Measurements from ENCODE around the gene ZBTB17. TPM values are rescaled to one million over a fixed set of nuclear protein-coding genes. Genes with fewer than 3 reads are reported as not detected.

ZBTB17 gene
- total and polyA plus RNA-seq, 9 of the 15 experiments (the other 6 are each of a cell fraction or from before 2014, with no cell fraction given) = 1.1 to 53.4 (median 29.6) TPM

GRCh38 chr1:15952317-15953258 is 23.3 kb downstream of the ZBTB17 start (continued):
- peak; percentile 63 to 85; a peak in 2 of 4 replicates for TF ChIP-seq ETV6 (IDR thresholded peaks at IDR 0.05; ENCODE audit: borderline replicate concordance in 1 of 2, low read depth in 2 of 2, low read length in 1 of 2)
- TF ChIP-seq ETV6 (CRISPR knock-in tag; IDR thresholded peaks at IDR 0.05; ENCODE audit: borderline replicate concordance) = no peak
- TF ChIP-seq LCOR (CRISPR knock-in tag; IDR thresholded peaks at IDR 0.05) = peak; percentile 100
- TF ChIP-seq CBFB (CRISPR knock-in tag; IDR thresholded peaks at IDR 0.05) = no peak
- peak; percentile 99 for TF ChIP-seq ETV5 (CRISPR knock-in tag; IDR thresholded peaks at IDR 0.05; ENCODE audit: low read depth)
- no peak for TF ChIP-seq CGGBP1 (CRISPR knock-in tag; IDR thresholded peaks at IDR 0.05)
- TF ChIP-seq ZNF197 (CRISPR knock-in tag; IDR thresholded peaks at IDR 0.05; ENCODE audit: low read depth) = no peak
- TF ChIP-seq GABPB1 (CRISPR knock-in tag; IDR thresholded peaks at IDR 0.05) = peak; percentile 76
- TF ChIP-seq, protein P1, sequence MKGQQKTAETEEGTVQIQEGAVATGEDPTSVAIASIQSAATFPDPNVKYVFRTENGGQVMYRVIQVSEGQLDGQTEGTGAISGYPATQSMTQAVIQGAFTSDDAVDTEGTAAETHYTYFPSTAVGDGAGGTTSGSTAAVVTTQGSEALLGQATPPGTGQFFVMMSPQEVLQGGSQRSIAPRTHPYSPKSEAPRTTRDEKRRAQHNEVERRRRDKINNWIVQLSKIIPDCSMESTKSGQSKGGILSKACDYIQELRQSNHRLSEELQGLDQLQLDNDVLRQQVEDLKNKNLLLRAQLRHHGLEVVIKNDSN (CRISPR knock-in tag; IDR thresholded peaks at IDR 0.05) = 0 out of 2 replicates have a peak, but pooled peaks have one; percentile 27
- TF ChIP-seq SLC30A9 (CRISPR knock-in tag; IDR thresholded peaks at IDR 0.05) = no peak
- TF ChIP-seq ZNF280B (CRISPR knock-in tag; IDR thresholded peaks at IDR 0.05) = no peak
- TF ChIP-seq CCAR2 (IDR thresholded peaks at IDR 0.05; ENCODE audit: low read depth, low read length) = no peak
- TF ChIP-seq ZBTB12 (CRISPR knock-in tag; IDR thresholded peaks at IDR 0.05) = no peak
- TF ChIP-seq SIX5 (IDR thresholded peaks at IDR 0.05; ENCODE audit: borderline replicate concordance in 1 of 2, insufficient read depth in 1 of 2, low read depth in 1 of 2, low read length in 2 of 2) = no peak
- no peak for TF ChIP-seq TSHZ1 (CRISPR knock-in tag; IDR thresholded peaks at IDR 0.05)
- TF ChIP-seq CEBPG (CRISPR knock-in tag; IDR thresholded peaks at IDR 0.05) = peak; percentile 5; the same call in 1 of the 2 replicates
- no peak for TF ChIP-seq CEBPG (tag; conservative IDR thresholded peaks at IDR 0.05 in 1 of 2, IDR thresholded peaks at IDR 0.05 in 1 of 2)
- TF ChIP-seq NONO (IDR thresholded peaks at IDR 0.05; ENCODE audit: low read depth in 2 of 2, low read length in 1 of 2) = peak in 1 of 2 experiments; percentile 88; a peak in 1 of 4 replicates
- TF ChIP-seq RBFOX2 (IDR thresholded peaks at IDR 0.05; ENCODE audit: low read depth, low read length) = peak; percentile 88

All from K562 (cell line).